ENCODE data around the gene APOL4.

- TF ChIP-seq ZNF512 (CRISPR knock-in tag; IDR thresholded peaks at IDR 0.05; ENCODE audit: borderline replicate concordance) (no peak), TCF7 (CRISPR knock-in tag; IDR thresholded peaks at IDR 0.05; ENCODE audit: low read depth) (no peak), ESRRA (CRISPR knock-in tag; IDR thresholded peaks at IDR 0.05; ENCODE audit: borderline replicate concordance) (no peak), ZNF317 (CRISPR knock-in tag; IDR thresholded peaks at IDR 0.05; ENCODE audit: borderline replicate concordance, low read depth) (no peak), ZNF121 (CRISPR knock-in tag; IDR thresholded peaks at IDR 0.05) (no peak), OVOL2 (CRISPR knock-in tag; IDR thresholded peaks at IDR 0.05; ENCODE audit: borderline replicate concordance) (no peak), TP53 (CRISPR knock-in tag; IDR thresholded peaks at IDR 0.05) (no peak)
- TF ChIP-seq, protein P1, sequence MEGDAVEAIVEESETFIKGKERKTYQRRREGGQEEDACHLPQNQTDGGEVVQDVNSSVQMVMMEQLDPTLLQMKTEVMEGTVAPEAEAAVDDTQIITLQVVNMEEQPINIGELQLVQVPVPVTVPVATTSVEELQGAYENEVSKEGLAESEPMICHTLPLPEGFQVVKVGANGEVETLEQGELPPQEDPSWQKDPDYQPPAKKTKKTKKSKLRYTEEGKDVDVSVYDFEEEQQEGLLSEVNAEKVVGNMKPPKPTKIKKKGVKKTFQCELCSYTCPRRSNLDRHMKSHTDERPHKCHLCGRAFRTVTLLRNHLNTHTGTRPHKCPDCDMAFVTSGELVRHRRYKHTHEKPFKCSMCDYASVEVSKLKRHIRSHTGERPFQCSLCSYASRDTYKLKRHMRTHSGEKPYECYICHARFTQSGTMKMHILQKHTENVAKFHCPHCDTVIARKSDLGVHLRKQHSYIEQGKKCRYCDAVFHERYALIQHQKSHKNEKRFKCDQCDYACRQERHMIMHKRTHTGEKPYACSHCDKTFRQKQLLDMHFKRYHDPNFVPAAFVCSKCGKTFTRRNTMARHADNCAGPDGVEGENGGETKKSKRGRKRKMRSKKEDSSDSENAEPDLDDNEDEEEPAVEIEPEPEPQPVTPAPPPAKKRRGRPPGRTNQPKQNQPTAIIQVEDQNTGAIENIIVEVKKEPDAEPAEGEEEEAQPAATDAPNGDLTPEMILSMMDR (IDR thresholded peaks at IDR 0.05): no peak
- TF ChIP-seq, protein P2, sequence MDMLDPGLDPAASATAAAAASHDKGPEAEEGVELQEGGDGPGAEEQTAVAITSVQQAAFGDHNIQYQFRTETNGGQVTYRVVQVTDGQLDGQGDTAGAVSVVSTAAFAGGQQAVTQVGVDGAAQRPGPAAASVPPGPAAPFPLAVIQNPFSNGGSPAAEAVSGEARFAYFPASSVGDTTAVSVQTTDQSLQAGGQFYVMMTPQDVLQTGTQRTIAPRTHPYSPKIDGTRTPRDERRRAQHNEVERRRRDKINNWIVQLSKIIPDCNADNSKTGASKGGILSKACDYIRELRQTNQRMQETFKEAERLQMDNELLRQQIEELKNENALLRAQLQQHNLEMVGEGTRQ (CRISPR knock-in tag; IDR thresholded peaks at IDR 0.05): no peak
These were observed 45.1 kb upstream of the APOL4 start for GRCh38 chr22:36246718-36247117.

All from WTC11 (cell line).